Peyer's patch (tissue), 4 donors: ENCODE measurements around the gene CYB5B. TPM values are rescaled to one million over a fixed set of nuclear protein-coding genes. Genes with fewer than 3 reads are reported as not detected.

Experiments
- DNase-seq, 3 donors: peaks; one replicate each; pipeline ENCODE4 v3.0.0-alpha.2; 2017 to 2019
- H3K27ac ChIP-seq, 4 donors: fragments of 200-600 bp; sonication (generic); one replicate each; pipeline ENCODE4 v1.5.1; 2016 to 2019
- H3K27me3 ChIP-seq, 2 donors: fragments of 200-600 bp; sonication (generic); one replicate each; pipeline ENCODE4 v1.5.1; 2019
- H3K36me3 ChIP-seq, 3 donors: fragments of 200-600 bp; sonication (generic); one replicate each; pipeline ENCODE4 v1.5.1; 2016 to 2019
- H3K4me1 ChIP-seq, 4 donors: fragments of 200-600 bp; sonication (generic); one replicate each; pipeline ENCODE4 v1.5.1; 2016 to 2019
- H3K4me3 ChIP-seq, 4 donors: fragments of 200-600 bp; sonication (generic); 1 replicate in 3 of 4; 2 replicates in 1 of 4; pipeline ENCODE4 v1.5.1; 2016 to 2019; ENCODE audit warnings: mild to moderate bottlenecking in 1 of 4
- H3K9me3 ChIP-seq, 4 donors: fragments of 200-600 bp; sonication (generic); one replicate each; pipeline ENCODE4 v1.5.1; 2016 to 2019; ENCODE audit warnings: mild to moderate bottlenecking in 1 of 4
- POLR2A ChIP-seq, 2 donors: fragments of 450-650 bp; IDR thresholded peaks; one replicate each; pipeline ENCODE4 v1.5.1; 2017; ENCODE audit warnings: antibody characterized with exemption in 2 of 2, mild to moderate bottlenecking in 2 of 2, moderate library complexity in 2 of 2
- total RNA-seq, 4 donors: library from RNA; depleted of rRNA; stranded (reverse); fragments of >200 nt; gene quantifications; one replicate each; pipeline ENCODE4 v1.1.0, GENCODE V29; 2016
- TF ChIP-seq, protein P1 (sequence below), 6 experiments: fragments of 450-650 bp in 4 of 6; fragments of 200-600 bp in 2 of 6; sonication (generic) in 1 of 6; IDR thresholded peaks; one replicate each; pipeline ENCODE4 v1.5.1; 2017 to 2019; ENCODE audit warnings: antibody characterized with exemption in 6 of 6, mild to moderate bottlenecking in 3 of 6, moderate library complexity in 1 of 6

CYB5B gene
- total RNA-seq, 4 donors from 2014 or later, result 62.7 to 95.7 (median 65.7) TPM

- H3K36me3 ChIP-seq, result peaks cover 0 to 24% (median 0%) of the 10 kb centered on the region in 3 donors
- peak overlapping the region; percentile 0 to 16 (median 8) for H3K4me3 ChIP-seq
- H3K27ac ChIP-seq, result peak overlapping the region; percentile 75 to 83 (median 78)
- H3K4me1 ChIP-seq, result peaks cover 0 to 14% (median 0%) of the 10 kb centered on the region in 4 donors
- DNase-seq, result peak in 1 of 3 donors; percentile 74
- TF ChIP-seq, protein P1, sequence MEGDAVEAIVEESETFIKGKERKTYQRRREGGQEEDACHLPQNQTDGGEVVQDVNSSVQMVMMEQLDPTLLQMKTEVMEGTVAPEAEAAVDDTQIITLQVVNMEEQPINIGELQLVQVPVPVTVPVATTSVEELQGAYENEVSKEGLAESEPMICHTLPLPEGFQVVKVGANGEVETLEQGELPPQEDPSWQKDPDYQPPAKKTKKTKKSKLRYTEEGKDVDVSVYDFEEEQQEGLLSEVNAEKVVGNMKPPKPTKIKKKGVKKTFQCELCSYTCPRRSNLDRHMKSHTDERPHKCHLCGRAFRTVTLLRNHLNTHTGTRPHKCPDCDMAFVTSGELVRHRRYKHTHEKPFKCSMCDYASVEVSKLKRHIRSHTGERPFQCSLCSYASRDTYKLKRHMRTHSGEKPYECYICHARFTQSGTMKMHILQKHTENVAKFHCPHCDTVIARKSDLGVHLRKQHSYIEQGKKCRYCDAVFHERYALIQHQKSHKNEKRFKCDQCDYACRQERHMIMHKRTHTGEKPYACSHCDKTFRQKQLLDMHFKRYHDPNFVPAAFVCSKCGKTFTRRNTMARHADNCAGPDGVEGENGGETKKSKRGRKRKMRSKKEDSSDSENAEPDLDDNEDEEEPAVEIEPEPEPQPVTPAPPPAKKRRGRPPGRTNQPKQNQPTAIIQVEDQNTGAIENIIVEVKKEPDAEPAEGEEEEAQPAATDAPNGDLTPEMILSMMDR (IDR thresholded peaks at IDR 0.05), result peak in 1 of 6 experiments; percentile 11
- TF ChIP-seq POLR2A (IDR thresholded peaks at IDR 0.05), result peak in 1 of 2 donors; percentile 19
- H3K27me3 ChIP-seq, result no peaks in the 10 kb centered on the region
- no peaks in the 10 kb centered on the region for H3K9me3 ChIP-seq
Measured at GRCh38 chr16:69443927-69444631, 19.7 kb downstream of the CYB5B start.

DNA sequence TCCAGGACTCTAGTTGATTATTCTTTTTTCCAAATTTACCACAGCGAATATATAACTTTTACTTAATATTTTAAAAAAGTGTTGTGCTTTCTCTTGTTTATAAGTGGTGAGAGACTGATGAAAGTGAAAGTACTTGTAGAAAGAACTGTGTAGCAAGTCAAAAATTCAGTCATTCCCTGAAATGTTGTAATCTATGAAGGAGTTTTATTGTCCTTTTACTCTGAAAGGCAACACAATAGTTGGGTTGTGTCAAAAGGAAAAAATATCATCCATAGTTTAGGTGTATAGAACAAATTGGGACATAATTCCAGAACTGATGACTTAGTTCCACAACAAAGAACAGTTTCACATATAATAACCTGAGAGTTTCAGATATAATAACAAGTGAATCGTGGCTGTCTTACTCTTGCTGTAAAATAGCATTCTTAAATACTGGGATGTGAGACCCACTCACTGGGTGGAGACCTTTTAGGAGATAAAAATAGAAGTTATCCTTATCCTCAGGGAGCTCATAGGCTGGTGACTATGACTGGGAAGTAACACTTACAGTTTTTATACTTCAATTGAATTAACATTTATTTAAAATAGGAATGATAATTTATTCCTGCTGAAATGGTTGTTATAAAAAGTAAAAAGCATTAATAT is 20.6 kb downstream of the CYB5B start:
- H3K9me3 ChIP-seq, result no peaks in the 10 kb centered on the region
- peak overlapping the region; percentile 75 to 83 (median 78) for H3K27ac ChIP-seq
- TF ChIP-seq, protein P1 (IDR thresholded peaks at IDR 0.05), result no peak
- no peak for TF ChIP-seq POLR2A (IDR thresholded peaks at IDR 0.05)
- DNase-seq, result no peak
- H3K4me1 ChIP-seq, result peaks cover 0 to 14% (median 0%) of the 10 kb centered on the region in 4 donors
- H3K27me3 ChIP-seq, result no peaks in the 10 kb centered on the region
- H3K4me3 ChIP-seq, result peak overlapping the region in 2 of 4 donors; percentile 1 to 8
- H3K36me3 ChIP-seq, result peaks cover 0 to 24% (median 0%) of the 10 kb centered on the region in 3 donors

DNA sequence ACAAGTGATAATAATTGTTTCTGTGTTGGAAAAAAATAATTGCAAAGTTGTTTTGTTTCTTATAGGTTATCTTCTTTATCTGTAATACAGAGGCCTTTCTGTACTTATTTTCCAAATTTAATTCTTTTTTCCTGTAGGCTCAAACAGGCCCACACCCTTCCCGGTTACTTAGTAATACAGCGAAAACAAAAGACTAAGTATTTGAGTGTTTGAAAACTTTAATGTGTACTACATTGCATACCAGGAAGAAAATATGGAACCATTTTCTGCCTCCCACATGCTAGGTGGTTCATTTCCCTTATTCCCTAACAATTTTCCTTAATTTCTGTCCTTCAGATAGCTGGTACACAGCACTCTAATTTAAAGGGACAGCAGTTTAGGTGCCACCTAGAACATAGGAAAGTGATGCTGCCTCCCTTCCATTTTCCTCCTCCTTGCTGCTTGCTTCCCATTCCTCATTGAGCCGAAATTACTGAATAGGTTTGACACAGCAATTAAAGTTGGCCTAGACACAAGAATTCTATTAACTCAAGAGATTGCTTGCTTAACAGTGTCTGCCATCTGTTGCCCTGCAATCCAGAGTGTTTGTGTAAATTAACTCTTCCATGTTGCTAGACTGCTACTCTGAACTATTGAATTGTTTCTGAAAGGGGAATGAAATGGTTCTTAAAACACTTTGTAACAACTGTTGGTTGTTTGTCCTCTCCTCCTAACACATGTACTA is 24.2 kb downstream of the CYB5B start:
- H3K9me3 ChIP-seq, result no peaks in the 10 kb centered on the region
- no peaks in the 10 kb centered on the region for H3K27me3 ChIP-seq
- no peak overlapping the region for H3K4me3 ChIP-seq
- TF ChIP-seq POLR2A (IDR thresholded peaks at IDR 0.05), result no peak
- TF ChIP-seq, protein P1 (IDR thresholded peaks at IDR 0.05), result no peak
- H3K4me1 ChIP-seq, result peaks cover 0 to 14% (median 0%) of the 10 kb centered on the region in 4 donors
- peak overlapping the region in 2 of 4 donors; percentile 14 to 56 for H3K27ac ChIP-seq
- DNase-seq, result no peak
- H3K36me3 ChIP-seq, result peaks cover 0 to 26% (median 0%) of the 10 kb centered on the region in 3 donors

GRCh38 chr16:69451166-69451565 is 26.7 kb downstream of the CYB5B start:
- no peak for TF ChIP-seq POLR2A (IDR thresholded peaks at IDR 0.05)
- TF ChIP-seq, protein P1 (IDR thresholded peaks at IDR 0.05), result no peak
- H3K9me3 ChIP-seq, result no peaks in the 10 kb centered on the region
- H3K36me3 ChIP-seq, result peaks cover 0 to 21% (median 0%) of the 10 kb centered on the region in 3 donors
- no peaks in the 10 kb centered on the region for H3K27me3 ChIP-seq
- H3K4me3 ChIP-seq, result no peak overlapping the region
- no peak for DNase-seq
- H3K4me1 ChIP-seq, result peaks cover 0 to 5% (median 0%) of the 10 kb centered on the region in 4 donors
- H3K27ac ChIP-seq, result no peak overlapping the region

DNA sequence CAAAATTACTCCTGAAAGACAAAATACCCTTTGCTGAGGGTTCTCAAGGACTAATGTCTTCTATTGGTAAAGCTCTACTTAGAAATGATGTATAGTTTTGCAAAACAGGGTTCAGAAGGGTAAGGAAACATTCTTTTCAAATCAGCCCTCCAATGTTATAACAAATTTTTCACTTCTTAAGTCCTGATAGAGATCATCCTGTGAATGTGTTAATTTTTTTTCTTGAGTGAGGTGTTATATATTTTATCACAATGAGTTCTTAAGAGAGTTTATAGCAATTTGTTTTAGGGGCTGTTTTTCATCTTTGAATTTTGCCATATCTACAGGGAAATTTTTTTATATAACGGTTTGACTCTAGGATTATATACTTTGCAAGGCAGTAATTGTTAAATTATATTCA is 29.5 kb downstream of the CYB5B start:
- Histone ChIP-seq H3K4me1 (no peaks in the 10 kb centered on the region), H3K9me3 (no peaks in the 10 kb centered on the region), H3K36me3 (peaks cover 0 to 11% (median 0%) of the 10 kb centered on the region in 3 donors), H3K27ac (no peak overlapping the region), H3K4me3 (no peak overlapping the region), H3K27me3 (no peaks in the 10 kb centered on the region)
- TF ChIP-seq POLR2A (IDR thresholded peaks at IDR 0.05), result no peak
- TF ChIP-seq, protein P1 (IDR thresholded peaks at IDR 0.05), result no peak
- DNase-seq, result no peak
